GM18861 (cell line): ENCODE results near the gene MBTPS2.
"Not testable (repeated sequence)": the region's sequence is repeated elsewhere in the genome, so short reads cannot be mapped to it uniquely, and the experiment has no call there.

Experiments used
- ATAC-seq: cut with Tn5 transposase; IDR thresholded peaks from one replicate; pipeline ENCODE4 v1.9.1; 2021; ENCODE audit not compliant: unreplicated experiment

The MBTPS2 gene

DNA sequence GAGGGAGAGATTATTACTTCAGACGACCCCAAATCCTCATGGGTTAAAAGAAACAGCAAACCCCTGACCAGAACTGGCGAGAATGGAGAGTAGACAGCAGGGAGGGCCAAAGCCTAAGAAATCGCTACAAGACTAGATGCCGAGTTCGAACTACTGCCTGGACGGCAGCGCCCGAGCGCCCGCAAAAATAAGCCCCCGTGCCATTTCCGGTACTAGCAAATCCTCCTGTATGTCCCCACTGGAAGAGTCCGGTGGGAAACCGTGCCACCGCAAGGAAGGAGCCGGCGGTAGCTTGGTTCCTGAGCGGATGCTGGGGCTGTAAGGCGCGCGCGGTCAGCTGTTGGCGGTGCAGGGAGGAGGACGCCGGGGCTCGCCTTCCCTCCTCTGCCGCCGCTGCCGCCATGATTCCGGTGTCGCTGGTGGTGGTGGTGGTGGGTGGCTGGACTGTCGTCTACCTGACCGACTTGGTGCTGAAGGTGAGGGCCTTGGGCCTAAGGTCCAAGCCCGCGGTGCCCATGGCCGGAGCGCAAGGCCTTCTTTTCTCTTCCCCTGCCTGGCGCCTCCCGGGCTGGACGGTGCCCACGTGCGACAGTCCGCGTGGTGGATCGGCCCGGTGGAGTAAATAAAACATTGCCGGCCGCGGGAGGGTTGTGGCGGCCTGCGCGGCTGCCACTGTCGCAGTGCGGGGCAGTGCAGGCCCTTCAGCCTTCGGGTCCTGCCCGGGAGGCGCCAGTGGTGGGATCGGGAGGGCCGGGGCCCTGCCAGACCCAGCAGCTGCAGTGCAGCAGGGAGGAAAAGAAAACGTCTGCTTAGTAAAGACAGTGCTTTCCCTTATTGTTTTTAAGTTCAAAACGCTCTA lies at the start of gene MBTPS2:
Gene MBTPS2 (plus strand): TSS at position 284 of the 859 bp plus-strand sequence. CDS start 118 bp downstream, at position 402.
- peak; percentile 80 for ATAC-seq

DNA sequence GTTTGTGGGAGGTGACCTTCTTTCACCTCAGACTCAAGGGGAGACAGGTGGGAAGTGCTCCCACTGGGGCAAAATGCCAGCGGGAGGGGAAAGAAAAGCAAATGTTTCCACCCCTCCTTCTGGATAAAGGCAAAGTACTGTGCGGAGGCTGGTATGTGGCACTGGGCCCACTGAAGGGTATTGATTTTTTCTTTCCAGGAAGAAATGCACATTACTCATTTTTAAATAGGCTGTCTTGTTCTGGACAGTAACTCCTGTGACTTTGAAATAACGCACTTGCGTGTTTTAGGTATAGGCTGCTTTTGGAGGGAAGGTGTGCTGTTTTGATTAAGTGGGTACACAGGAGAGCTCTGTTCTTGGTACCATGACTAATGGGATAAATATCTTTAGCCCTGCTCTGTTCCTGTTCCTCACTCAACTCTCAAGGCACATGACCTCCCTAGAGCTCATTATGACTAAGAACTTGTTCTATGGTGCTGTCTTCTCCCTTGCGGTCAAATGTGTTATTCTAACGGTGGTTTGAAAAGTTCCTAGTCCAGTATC lies 40.7 kb upstream of the MBTPS2 start:
- ATAC-seq = no peak

DNA sequence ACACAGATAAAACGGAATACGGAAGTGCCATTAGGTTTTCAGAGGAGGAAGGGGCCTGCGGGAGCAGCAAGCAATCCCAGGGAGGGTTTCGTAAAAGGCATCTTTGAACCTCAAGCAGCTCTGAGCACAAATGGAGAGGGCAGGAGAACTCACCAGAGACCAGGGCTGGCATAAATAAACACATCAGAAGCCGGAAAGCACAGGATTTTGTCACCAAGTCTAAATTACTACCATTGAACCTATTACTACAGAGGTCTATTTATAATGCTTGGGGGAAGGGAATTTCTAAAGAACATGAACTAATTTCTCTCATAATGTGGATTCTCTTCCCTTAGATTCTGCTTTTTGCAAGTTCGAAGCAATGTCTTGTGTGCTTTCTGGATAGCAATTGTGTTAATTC lies 39.6 kb upstream of the MBTPS2 start:
- ATAC-seq = no peak

DNA sequence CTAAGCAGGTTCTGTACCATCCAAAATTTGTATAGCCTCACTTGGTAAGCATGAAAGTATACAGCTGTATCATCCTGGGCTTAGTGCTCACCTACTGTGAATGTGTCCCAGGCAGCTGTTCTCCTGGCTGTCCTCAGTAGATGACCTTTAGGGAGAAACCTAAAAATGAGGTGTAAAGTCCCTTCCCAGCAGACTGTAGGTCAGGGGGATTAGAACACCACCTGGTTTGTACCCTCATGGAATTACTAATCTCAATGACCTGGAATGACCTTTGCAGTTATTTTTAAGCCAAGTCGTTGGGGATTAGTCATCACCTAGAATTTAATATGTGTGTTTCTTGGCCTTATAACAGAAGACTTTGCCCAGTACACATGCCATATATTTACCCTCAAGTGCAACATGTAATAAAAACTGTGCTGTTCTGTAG lies 39.1 kb upstream of the MBTPS2 start:
- ATAC-seq = no peak

DNA sequence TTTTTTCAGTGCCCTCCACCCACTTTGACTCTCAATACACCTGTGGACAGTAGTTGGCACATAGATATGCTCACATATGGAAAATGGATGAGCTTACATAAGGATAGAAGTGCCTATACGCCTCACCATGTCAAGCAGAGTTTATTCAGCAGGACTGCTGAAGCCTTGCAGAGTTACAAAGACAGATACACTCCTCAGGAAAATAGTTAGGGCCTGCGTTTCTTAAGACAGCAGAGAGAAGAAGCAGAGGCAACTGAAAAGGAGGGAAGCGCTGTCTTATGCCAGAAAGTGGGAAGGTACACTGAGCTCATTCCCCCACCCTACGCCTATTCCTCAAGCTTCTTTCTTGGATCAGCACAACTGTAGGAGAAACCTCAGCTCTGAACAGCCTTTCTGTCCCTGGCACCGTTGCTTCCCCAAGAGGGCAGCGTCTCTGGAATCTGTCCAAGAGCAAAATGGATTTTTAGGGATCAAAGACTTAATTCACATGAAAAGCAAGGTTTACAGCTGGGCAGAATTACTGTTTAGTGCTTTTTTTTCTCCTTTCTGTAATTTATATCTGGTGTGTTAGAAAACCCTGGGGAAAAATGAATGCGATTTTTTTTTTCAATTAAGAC lies 37.3 kb upstream of the MBTPS2 start:
- no peak for ATAC-seq

DNA sequence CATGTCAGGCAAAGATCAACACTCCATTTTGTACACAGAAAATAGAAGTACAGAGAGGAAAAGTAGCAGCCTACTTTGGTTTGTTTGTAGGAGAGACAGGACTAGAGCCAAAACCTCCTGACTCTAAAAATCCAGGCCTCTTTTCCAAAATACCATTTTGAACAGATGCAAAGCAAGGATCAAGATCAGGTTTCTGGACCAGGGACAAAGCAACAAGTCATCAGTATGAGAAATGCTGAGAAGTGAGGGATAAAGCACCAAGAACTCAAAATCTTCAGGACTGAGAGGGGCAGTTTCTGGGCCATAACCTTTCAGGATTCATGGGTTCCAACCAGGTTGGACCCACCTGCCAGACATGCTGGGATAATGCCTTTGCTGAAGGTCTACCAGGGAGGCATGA lies 36.6 kb upstream of the MBTPS2 start:
- no peak for ATAC-seq

DNA sequence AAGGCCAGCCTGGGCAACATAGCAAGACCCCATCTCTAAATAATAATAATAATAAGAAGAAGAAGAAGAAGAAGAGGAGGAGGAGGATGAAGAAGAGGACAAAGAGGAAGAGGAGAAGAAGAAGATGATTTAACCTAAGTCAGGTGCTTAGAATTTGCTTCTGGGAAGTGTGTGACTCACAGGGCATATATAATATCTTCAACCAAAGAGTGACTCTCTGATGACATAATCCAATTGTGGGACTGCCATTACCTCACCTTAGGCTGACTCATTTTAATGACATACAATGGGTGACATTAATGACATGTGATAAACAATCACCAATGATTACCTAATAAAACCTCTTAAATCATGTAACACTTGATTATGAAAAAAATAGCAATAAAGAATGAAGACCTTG lies 32.7 kb upstream of the MBTPS2 start:
- ATAC-seq = no peak

DNA sequence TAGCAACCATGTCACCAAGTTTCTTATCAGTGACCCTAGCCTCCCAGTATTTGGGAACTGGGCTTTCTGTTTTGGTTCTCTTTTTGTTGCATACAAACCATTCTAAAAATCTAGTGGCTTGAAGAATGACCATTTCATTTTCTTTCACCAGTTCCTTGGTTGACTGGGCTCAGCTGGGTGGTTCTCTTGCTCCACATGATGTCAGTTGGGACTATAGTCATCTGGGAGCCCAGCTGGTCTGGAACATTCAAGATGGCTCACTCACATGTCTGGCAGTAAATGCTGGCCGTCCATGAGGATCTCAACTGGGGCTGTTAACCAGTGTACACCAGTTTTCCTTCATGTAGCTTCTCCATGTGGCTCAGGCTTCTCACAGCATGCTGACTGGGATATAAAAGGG lies 27.6 kb upstream of the MBTPS2 start:
- ATAC-seq = no peak

DNA sequence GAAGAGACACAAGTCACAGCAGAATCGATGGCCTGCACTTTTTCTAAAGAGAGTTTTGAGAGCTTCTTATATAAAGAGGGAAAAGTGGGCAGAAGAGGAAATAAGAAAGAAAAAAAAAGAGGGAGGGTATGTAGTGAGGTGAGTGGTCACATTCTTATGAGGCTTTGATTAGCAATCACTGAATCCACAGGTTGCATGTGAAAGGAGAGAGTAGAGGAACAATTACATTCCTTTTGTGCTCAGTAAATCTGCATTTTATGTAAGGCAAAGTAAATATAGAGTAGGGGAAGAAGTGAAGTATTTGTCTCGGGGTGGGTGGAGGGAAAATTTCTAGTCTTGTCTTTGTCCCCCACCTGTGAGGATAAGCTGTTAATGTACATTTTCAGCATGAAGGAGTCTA lies 26.8 kb upstream of the MBTPS2 start:
- no peak for ATAC-seq

DNA sequence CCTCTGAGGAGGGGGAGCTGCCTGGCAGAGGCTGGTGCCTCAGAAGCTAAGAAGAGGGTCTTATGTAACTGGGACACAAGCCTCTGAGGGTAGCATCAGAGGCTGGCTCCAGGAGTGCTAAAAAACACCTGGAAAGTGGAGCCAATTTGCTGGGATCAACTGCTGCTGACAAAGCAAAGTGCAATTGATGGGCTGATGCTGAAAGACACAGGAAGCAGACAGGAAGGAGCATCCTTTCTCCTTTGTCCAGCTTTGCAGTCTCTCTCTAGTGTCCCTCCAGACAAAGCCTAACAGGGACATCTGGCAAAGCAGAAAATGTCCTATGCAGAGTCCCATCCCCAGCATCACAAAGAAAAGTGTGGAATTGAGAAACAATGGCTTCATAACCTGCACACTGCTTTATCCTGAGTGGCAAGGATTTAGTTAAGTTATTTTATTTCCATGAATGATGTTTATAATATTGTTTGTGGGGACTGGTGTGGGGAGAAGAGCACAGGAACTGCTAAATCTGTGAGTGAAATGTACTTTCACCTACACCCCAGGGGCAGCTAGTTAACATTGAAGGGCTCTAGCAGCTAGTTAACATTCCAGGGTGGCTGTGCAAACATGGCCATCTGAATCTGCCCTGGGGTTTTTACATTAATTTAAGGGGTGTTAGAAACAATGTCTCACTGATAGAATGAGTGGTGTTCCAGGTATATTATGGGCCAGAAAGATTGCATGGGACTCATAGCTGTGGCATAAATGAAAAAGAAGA lies 25.6 kb upstream of the MBTPS2 start:
- ATAC-seq = no peak

DNA sequence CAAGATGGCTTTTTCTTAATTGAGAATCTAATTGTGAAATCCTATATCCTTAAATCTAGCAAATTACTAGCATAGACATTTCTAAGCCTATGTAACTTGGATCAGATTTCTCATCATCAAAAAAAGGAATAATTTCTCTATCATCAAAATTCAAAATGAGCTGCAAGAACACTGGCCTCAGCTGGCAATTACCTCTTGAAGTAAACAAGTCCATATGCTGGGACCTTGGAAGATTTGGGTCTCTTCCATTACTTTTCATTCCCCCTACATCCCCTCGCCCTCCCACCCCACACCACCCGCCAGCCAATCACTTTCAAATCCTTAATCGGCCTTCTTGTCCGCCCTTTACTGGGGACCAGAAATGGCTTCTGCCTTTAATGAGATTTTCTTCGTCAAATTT lies 23.3 kb upstream of the MBTPS2 start:
- ATAC-seq = no peak

DNA sequence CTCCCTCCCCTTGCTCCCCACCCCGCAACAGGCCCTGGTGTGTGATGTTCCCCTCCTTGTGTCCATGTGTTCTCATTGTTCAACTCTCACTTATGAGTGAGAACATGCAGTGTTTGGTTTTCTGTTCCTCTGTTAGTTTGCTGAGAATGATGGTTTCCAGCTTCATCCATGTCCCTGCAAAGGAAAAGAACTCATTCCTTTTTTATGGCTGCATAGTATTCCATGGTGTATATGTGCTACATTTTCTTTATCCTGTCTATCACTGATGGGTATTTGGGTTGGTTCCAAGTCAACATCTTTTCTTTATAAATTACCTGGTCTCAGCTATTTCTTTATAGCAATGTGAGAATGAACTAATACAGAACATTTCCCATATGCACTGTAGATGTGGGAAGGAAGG lies 19.2 kb upstream of the MBTPS2 start:
- ATAC-seq = not testable (repeated sequence)

DNA sequence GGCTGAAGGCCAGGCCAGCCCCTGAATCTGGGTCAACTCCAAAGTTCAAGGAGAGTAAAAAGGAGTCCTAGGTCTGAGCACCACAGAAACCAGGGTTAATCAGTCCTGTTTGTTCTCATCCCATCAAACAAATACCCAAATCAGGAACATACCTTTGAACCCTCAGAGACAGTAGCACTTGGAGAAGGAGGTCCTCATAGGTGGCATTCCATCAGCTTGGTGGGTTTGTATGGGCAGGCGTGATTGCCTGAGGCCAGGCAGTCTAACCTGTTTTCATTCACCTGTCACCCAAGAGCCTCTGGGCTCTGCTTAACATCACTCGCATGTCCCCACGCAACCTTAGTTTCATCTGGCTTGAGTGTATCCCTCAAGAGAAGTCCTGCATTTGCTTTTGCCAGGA lies 17.5 kb upstream of the MBTPS2 start:
- ATAC-seq = no peak

DNA sequence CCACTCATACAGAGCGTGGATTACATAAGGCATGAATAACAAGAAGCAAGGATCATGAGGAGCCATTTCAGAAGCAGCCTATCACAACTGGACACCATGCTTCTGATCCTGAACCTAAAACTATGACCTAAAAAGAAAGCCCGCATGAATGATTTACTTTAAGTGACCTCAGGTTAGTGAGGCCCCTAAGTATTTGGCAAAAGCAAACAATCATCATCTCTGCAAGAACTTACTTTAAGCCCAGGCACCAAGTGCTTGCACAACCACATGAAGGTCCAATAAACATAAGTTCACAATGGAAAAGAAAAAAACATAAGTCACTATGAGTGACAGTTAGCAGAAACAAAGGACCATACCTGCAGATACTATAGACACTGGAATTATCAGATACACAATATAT lies 7.9 kb upstream of the MBTPS2 start:
- no peak for ATAC-seq

DNA sequence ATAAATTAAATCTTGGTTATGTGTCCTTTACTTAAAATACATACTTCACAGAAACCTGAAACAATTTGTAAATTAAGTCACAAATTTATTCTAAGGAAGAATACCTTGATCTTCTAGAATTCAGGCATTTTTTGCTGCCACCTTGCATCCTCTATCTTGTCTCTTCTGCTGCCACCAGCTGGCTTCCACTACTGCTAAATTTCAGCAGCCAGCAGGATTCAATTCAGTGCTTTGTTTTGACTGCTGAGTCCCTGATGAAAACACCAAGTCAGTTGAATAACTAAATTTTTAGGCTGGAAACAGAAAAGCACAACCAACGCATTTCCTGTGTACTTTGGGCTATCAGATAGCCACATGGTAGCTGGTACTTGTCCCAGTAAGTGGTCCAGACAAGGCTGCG lies 2.4 kb upstream of the MBTPS2 start:
- no peak for ATAC-seq

DNA sequence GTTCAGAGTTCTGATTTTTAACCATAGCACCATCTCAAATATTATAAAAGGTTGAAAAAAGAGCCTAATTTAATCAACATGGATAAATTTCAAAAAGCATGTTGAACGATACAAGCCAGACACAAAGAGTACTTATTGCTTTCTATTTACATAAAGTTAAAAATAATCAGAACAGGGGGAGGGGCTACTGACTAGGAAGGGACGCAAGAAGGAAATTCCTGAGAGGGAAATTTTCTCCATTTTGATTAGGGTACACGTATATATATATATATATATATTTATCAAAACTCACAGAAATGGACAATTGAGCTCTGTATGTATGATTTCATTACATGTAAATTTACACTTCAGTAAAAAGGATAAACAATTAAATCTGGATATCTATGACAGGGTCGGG lies 482 bp upstream of the MBTPS2 start:
- peak; percentile 20 for ATAC-seq

DNA sequence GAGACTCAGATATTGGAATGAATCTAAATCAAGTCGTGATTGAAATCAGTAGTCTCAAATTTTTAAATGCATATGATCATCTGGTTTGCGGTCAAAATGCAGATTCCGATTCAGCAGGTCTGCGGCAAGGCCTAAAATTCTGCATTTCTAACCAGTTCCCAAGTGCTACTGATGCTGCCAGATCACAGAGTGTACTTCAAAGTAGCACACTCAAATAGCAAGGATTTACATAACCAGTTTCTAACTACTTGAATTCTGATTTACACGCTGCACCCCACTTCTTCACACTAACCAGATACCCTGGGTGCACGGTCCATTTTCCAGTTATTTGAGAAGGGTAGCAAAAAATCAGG lies 752 bp downstream of the MBTPS2 start:
- peak; percentile 10 for ATAC-seq

DNA sequence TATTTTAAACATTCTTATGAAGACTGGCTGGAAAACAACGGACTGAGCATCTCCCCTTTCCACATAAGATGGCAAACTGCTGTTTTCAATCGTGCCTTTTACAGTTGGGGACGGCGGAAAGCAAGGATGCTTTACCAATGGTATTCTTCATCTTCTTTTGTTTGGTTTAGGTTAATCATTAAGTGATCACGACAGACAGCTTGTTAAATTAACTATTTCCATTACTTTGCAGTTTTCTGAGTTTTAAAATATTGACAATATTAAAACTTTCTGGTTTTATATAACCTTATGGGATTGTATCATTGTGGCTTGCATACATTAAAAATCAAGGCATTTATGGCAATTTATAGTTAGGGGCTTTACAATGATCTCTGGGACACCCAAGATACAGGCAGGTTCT lies 3.8 kb downstream of the MBTPS2 start:
- ATAC-seq = no peak

DNA sequence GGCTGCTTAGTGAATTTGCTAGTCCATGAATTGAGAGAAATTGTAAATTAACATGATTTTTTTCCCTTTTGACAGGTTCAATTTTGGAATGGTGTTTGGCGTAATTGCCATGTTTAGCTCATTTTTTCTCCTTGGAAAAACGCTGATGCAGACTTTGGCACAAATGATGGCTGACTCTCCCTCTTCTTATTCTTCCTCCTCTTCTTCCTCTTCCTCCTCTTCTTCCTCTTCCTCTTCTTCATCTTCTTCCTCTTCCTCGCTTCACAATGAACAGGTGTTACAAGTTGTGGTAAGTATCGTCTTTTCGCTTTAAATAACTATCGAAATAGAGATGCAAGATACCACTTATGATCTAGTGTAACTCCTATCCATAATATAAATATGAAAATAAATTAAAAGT lies 5.7 kb downstream of the MBTPS2 start:
- ATAC-seq = no peak

DNA sequence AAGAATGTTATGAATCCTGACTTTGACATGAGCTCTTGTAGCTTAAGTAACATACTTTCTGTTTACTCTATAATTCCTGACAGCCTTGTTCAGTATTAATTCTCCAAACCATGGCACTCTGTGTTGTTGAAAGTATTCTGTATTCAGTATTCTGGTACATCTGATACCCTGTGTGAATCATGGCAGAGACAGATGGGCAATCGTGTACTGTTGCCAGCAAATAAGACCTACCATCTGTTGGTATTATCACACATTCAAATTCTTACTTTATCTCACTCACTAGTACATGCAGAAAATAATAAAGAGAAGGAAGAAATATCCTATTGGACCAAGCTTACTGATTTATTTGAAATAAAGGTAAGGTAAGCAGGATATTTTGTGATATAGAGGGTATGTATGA lies 7.9 kb downstream of the MBTPS2 start:
- ATAC-seq = no peak

DNA sequence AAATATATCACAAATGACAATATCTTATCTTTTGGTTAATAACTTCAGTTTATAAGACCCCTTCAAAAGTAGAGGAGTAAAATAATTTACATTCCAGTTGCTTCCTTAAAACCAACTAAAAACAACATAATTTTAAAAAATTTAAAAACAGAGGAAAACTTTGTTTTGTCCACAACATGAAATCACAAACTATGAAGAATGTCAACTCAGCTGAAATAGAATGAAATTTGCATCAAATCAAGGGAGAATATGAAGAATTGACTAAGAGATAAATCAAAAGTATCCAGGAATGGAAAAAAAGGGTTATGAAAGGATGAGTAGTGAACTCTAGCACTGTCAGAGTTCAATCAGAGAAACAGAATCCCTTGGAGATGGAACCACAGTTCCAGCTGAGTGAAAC lies 14.2 kb downstream of the MBTPS2 start:
- no peak for ATAC-seq

DNA sequence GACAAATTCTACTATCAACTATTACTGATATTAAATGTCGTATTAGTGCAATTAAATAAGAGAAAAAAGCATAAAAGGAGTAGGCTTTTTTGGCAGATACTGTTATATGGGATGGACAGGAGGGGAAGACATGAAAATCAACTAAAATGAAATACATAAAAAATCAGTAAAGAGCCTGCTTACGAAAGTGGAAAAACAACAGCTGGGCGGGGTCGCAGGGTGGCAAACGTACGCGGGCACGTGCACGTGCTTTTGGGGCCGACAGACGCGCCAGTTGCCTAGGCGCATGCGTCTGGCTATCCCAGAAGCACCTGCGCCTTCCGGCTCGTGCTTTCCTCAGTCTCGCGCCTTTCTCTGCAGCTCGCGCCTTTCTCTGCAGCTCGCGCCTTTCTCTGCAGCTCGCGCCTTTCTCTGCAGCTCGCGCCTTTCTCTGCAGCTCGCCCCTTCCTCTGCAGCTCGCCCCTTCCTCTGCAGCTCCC lies 16.6 kb downstream of the MBTPS2 start, which contains the start of gene YY2:
Gene YY2 (plus strand): TSS at position 51 of the 479 bp plus-strand sequence. CDS start 498 bp downstream, outside the sequence.
- no peak for ATAC-seq
